NB4 (cell line): ENCODE data around the gene IRAK4.

Experiments
- DNase-seq: peaks from one replicate; pipeline ENCODE4 v3.0.0; 2010; ENCODE audit warnings: low read depth
- H3K4me3 ChIP-seq: one replicate; pipeline ENCODE4 v1.5.1; 2011; ENCODE audit warnings: mild to moderate bottlenecking, low read depth, low read length, moderate library complexity
- MYC ChIP-seq: IDR thresholded peaks from 2 replicates; pipeline ENCODE4 v1.6.1; 2011; ENCODE audit warnings: low read depth, low read length
- POLR2A ChIP-seq: IDR thresholded peaks from 2 replicates; pipeline ENCODE4 v1.6.1; 2011; ENCODE audit warnings: mild to moderate bottlenecking; ENCODE audit not compliant: insufficient read length; ENCODE audit errors: extremely low read depth
- TF ChIP-seq, protein P1 (sequence below): IDR thresholded peaks from 2 replicates; pipeline ENCODE4 v1.6.1; 2011; ENCODE audit warnings: low read depth, low read length
- TF ChIP-seq, protein P2 (sequence below): IDR thresholded peaks from one replicate; pipeline ENCODE4 v1.5.1; 2012; ENCODE audit warnings: low read depth, low read length

The IRAK4 gene

DNA sequence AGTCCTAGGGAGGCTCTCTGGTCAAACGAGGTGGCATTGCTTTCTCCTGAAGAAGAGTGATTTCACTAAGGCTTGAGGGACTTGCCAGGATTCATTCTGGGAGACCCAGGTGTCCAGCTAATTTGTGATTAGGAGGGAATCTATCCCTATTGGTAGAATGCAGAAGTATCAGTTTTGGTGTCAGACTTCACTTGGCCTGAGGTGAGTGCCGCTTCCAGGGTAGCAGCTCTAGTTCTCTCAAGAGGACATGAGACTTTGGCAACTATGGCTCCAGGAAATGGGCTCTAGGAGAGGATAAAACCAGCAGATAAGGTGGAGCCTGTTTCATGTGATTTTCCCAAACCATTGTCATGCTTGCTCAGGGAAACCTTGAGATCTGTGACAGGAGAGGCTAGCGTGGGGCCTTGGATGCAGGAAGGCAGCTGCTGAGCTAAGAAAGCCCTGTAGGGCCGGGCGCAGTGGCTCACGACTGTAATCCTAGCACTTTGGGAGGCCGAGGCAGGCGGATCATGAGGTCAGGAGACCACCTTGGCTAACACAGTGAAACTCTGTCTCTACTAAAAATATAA is 65.5 kb downstream of the IRAK4 start:
- H3K4me3 ChIP-seq: no peak overlapping the region
- TF ChIP-seq, protein P1, sequence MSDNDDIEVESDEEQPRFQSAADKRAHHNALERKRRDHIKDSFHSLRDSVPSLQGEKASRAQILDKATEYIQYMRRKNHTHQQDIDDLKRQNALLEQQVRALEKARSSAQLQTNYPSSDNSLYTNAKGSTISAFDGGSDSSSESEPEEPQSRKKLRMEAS: no peak
- TF ChIP-seq, protein P2, sequence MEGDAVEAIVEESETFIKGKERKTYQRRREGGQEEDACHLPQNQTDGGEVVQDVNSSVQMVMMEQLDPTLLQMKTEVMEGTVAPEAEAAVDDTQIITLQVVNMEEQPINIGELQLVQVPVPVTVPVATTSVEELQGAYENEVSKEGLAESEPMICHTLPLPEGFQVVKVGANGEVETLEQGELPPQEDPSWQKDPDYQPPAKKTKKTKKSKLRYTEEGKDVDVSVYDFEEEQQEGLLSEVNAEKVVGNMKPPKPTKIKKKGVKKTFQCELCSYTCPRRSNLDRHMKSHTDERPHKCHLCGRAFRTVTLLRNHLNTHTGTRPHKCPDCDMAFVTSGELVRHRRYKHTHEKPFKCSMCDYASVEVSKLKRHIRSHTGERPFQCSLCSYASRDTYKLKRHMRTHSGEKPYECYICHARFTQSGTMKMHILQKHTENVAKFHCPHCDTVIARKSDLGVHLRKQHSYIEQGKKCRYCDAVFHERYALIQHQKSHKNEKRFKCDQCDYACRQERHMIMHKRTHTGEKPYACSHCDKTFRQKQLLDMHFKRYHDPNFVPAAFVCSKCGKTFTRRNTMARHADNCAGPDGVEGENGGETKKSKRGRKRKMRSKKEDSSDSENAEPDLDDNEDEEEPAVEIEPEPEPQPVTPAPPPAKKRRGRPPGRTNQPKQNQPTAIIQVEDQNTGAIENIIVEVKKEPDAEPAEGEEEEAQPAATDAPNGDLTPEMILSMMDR: no peak
- TF ChIP-seq POLR2A (no peak), MYC (no peak)
- no peak for DNase-seq

DNA sequence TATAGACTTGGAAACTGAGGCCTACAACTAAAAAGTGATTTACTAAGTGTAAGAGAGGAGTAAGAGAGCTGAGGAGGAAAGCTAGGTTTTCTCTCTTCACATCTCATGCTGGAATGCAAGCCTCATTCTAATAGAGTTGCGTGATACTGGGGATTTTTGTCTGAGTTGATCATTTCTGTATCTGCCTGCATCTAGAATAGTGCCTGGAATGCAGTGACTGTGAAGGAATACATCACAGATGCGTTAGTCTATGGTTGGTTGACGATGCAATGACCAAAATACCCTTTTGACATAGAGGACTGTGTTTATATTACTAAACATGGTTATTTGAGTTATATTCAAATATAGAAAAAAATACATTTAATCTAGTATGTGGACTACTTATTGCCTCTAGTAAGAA is 67.9 kb downstream of the IRAK4 start:
- no peak overlapping the region for H3K4me3 ChIP-seq
- TF ChIP-seq, protein P1: no peak
- TF ChIP-seq POLR2A (no peak), MYC (no peak)
- TF ChIP-seq, protein P2: no peak
- DNase-seq: no peak

DNA sequence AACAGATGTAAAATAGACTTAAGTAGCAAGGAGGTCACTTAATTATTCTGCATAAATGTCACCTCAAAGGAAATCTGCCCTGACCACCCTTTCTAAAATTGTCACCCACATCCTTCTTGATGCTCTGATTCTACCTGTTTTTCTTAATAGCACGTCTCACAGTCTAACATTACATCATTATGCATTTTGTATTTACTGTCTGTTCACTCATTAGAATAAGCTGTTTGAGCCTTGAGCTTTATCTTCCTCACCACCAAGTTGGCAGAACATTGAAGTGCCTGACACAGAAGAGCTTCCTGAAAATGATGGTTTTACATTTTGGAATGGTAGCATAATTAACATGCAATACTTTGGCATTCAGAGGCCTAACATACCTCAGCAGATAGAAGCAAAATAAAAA is 68.3 kb downstream of the IRAK4 start:
- no peak for DNase-seq
- H3K4me3 ChIP-seq: no peak overlapping the region
- TF ChIP-seq, protein P2: no peak
- TF ChIP-seq, protein P1: no peak
- TF ChIP-seq MYC (no peak), POLR2A (no peak)

DNA sequence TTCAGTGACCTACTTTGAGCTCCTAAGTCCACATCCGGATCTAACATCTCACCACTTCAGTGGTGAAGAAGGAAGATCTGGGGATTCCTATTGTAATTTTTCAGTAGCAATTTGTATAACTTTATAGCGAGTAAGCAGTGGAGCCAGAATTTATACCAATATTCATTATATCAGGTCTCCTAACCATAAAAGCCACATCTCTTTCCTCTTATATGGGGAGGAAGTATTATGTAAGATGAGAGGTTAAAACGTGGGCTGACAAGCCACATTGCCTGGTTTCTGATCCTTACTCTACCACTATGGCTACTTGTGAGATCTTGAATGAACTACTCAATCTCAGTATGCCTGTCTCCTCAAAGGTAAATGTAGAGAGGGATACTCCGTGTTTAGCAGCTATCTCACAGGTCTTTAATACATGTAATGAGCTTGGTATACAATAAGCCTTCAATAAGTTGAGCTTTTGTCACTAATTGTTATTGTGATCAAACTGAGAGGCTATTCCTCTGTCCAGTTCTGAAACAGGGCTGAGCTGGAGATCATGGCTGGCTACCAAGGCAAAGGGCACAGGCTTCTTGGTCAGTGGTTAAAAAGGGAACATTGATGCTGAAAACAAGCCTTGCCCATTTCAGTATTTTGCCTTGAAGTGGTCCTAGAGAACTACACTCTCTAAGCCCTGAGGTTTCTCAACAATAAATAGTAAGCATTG is 73.9 kb downstream of the IRAK4 start:
- peak; percentile 67 for DNase-seq
- TF ChIP-seq POLR2A (no peak), MYC (0 out of 2 replicates have a peak, but pooled peaks have one; percentile 36)
- TF ChIP-seq, protein P1: peak; percentile 47; the same call in 1 of the 2 replicates
- H3K4me3 ChIP-seq: no peak overlapping the region

DNA sequence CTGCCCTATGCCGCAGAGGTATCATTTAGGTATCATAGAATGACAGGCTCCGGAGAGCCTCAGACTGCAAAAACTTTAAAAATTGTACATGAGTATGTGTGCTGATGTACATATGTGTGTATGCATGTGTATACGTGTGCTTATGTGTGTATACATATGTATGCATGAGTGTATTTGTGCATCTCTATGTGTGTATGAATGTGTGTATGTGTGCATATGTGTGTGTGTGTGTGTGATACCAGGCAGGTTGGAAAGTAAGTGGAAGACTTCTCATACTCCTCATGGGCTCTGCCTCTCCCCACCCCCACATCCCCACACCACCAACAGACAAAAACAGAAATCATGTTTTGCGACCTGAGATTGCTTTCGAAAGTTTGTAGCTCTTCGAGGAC is 76.5 kb downstream of the IRAK4 start:
- TF ChIP-seq, protein P2: no peak
- no peak for TF ChIP-seq POLR2A
- TF ChIP-seq, protein P1: no peak
- TF ChIP-seq MYC: no peak; the same call in 1 of the 2 replicates
- DNase-seq: peak; percentile 52
- peak overlapping the region; percentile 51 for H3K4me3 ChIP-seq
